HEK293 (cell line): ENCODE data around the gene GRID2.

Source experiments
- CTCF ChIP-seq: fragments of 450-650 bp; formaldehyde crosslinking; IDR thresholded peaks from 2 replicates; pipeline ENCODE4 v1.5.1; 2016; ENCODE audit warnings: missing biosample characterization, missing genetic modification characterization
- KLF9 ChIP-seq: fragments of 450-650 bp; formaldehyde crosslinking; IDR thresholded peaks from 2 replicates; pipeline ENCODE4 v1.5.1; 2016; ENCODE audit warnings: missing biosample characterization, missing genetic modification characterization, low read depth
- REST ChIP-seq: fragments of 450-650 bp; formaldehyde crosslinking; IDR thresholded peaks from 2 replicates; pipeline ENCODE4 v1.5.1; 2016; ENCODE audit warnings: missing biosample characterization, missing genetic modification characterization
- ZBTB21 ChIP-seq: fragments of 450-650 bp; formaldehyde crosslinking; IDR thresholded peaks from 2 replicates; pipeline ENCODE4 v1.5.1; 2017; ENCODE audit warnings: missing biosample characterization, missing genetic modification characterization
- ZBTB8A ChIP-seq: fragments of 450-650 bp; formaldehyde crosslinking; IDR thresholded peaks from 2 replicates; pipeline ENCODE4 v1.5.1; 2016; ENCODE audit warnings: missing biosample characterization, missing genetic modification characterization
- ZNF114 ChIP-seq: fragments of 450-650 bp; formaldehyde crosslinking; IDR thresholded peaks from 2 replicates; pipeline ENCODE4 v1.5.0; 2017; ENCODE audit warnings: missing biosample characterization, missing genetic modification characterization
- ZNF221 ChIP-seq: fragments of 450-650 bp; formaldehyde crosslinking; IDR thresholded peaks from 2 replicates; pipeline ENCODE4 v1.5.1; 2017; ENCODE audit warnings: missing biosample characterization, missing genetic modification characterization, borderline replicate concordance
- ZNF398 ChIP-seq: fragments of 450-650 bp; formaldehyde crosslinking; IDR thresholded peaks from 2 replicates; pipeline ENCODE4 v1.5.1; 2017; ENCODE audit warnings: missing biosample characterization, missing genetic modification characterization
- ZNF426 ChIP-seq: fragments of 450-650 bp; formaldehyde crosslinking; IDR thresholded peaks from 2 replicates; pipeline ENCODE4 v1.5.1; 2017; ENCODE audit warnings: missing biosample characterization, missing genetic modification characterization, mild to moderate bottlenecking, inconsistent platforms, moderate library complexity
- ZNF704 ChIP-seq: fragments of 450-650 bp; formaldehyde crosslinking; IDR thresholded peaks from 2 replicates; pipeline ENCODE4 v1.5.1; 2016; ENCODE audit warnings: missing biosample characterization, missing genetic modification characterization
- ZNF792 ChIP-seq: fragments of 450-650 bp; formaldehyde crosslinking; IDR thresholded peaks from 2 replicates; pipeline ENCODE4 v1.5.1; 2016; ENCODE audit warnings: missing biosample characterization, missing genetic modification characterization
- TF ChIP-seq, protein P1 (sequence below): fragments of 450-650 bp; formaldehyde crosslinking; IDR thresholded peaks from 2 replicates; pipeline ENCODE4 v1.5.1; 2016; ENCODE audit warnings: missing biosample characterization, missing genetic modification characterization

DNA sequence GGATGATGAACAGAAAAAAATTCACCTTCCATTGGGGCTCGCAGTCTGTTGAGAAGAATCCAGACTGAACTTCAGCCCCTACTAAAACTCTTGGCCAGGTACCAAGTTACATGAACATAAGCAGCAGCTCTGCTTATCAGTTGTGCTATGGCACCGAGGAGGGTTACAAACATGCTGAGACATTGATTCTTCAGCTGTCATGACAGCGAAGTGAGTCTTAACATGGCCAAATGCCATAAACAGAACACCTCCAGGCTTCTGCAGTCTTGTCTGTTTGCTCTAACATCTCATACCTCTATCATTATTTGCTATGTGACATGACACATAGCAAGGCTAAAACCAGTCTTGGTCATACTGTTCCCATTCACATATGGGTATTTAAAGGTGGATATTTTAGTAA, 521.5 kb downstream of the GRID2 start:
- TF ChIP-seq ZBTB8A (no peak), CTCF (tag by site-specific recombination) (no peak), ZBTB21 (tag by site-specific recombination) (no peak), ZNF114 (tag by site-specific recombination) (no peak), REST (tag by site-specific recombination) (no peak), KLF9 (tag by site-specific recombination) (no peak), ZNF792 (no peak), ZNF221 (tag by site-specific recombination) (no peak), ZNF426 (tag by site-specific recombination) (no peak), ZNF704 (tag by site-specific recombination) (no peak), ZNF398 (tag by site-specific recombination) (no peak)
- TF ChIP-seq, protein P1, sequence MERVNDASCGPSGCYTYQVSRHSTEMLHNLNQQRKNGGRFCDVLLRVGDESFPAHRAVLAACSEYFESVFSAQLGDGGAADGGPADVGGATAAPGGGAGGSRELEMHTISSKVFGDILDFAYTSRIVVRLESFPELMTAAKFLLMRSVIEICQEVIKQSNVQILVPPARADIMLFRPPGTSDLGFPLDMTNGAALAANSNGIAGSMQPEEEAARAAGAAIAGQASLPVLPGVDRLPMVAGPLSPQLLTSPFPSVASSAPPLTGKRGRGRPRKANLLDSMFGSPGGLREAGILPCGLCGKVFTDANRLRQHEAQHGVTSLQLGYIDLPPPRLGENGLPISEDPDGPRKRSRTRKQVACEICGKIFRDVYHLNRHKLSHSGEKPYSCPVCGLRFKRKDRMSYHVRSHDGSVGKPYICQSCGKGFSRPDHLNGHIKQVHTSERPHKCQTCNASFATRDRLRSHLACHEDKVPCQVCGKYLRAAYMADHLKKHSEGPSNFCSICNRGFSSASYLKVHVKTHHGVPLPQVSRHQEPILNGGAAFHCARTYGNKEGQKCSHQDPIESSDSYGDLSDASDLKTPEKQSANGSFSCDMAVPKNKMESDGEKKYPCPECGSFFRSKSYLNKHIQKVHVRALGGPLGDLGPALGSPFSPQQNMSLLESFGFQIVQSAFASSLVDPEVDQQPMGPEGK (tag by site-specific recombination): no peak
